Endothelial cell (in vitro differentiated cells): Measurements from ENCODE around the gene PRKAR2A. TPM values are rescaled to one million over a fixed set of nuclear protein-coding genes. Genes with fewer than 3 reads are reported as not detected.
"Not testable (repeated sequence)": the region's sequence is repeated elsewhere in the genome, so short reads cannot be mapped to it uniquely, and the experiment has no call there.

ENCODE experiments used
- DNase-seq: peaks from one replicate; pipeline ENCODE4 v3.0.0; 2021; ENCODE audit warnings: low spot score
- H3K27ac Mint-ChIP-seq: one replicate; pipeline ENCODE4 v1.8.0; 2021; ENCODE audit warnings: mixed read lengths, inconsistent platforms; ENCODE audit not compliant: unreplicated experiment
- H3K27me3 Mint-ChIP-seq: one replicate; pipeline ENCODE4 v1.8.0; 2021; ENCODE audit warnings: mild to moderate bottlenecking, moderate library complexity, mixed read lengths, inconsistent platforms; ENCODE audit not compliant: unreplicated experiment
- H3K36me3 Mint-ChIP-seq: one replicate; pipeline ENCODE4 v1.8.0; 2021; ENCODE audit warnings: mild to moderate bottlenecking, low read depth, mixed read lengths, inconsistent platforms; ENCODE audit not compliant: unreplicated experiment
- H3K4me1 Mint-ChIP-seq: one replicate; pipeline ENCODE4 v1.8.0; 2021; ENCODE audit warnings: mild to moderate bottlenecking, mixed read lengths, inconsistent platforms; ENCODE audit not compliant: unreplicated experiment
- H3K4me3 Mint-ChIP-seq: one replicate; pipeline ENCODE4 v1.8.0; 2021; ENCODE audit warnings: mild to moderate bottlenecking, mixed read lengths, inconsistent platforms; ENCODE audit not compliant: unreplicated experiment
- H3K9me3 Mint-ChIP-seq: one replicate; pipeline ENCODE4 v1.8.0; 2021; ENCODE audit warnings: mixed read lengths, inconsistent platforms; ENCODE audit not compliant: unreplicated experiment
- total RNA-seq: library from RNA; stranded (reverse); fragmentation: NEBNext Ultra II Directional; extraction: Animal tissue kit (Norgen Biotek cat#: 25700); gene quantifications from one replicate; pipeline ENCODE4 v1.2.1, GENCODE V29; 2021; ENCODE audit not compliant: unreplicated experiment
- TF ChIP-seq, protein P1 (sequence below): fragments of 200-600 bp; sonication (generic); IDR thresholded peaks from one replicate; pipeline ENCODE4 v1.5.0; 2021; ENCODE audit warnings: antibody characterized with exemption; ENCODE audit not compliant: unreplicated experiment

Gene PRKAR2A
- total RNA-seq, 1 donor from 2014 or later, result 67.3 TPM

DNA sequence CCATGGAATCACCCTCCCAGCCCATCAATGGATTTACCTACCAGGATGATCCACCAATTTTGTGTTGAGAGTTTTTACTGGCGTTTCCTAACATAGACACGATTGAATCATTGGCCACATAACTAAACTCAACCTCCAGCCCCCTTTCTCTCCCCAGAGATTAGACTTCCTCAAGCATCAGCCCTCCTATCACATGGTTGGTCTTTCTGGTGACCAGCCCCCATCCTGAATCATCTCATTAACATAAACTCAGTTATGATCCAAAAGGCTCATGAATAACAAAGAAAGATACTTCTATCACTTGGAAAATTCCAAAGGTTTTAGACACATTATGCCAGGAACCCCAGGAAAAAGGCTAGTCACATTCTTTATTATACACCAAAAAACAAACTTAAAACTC is 21.2 kb downstream of the PRKAR2A start:
- Mint-ChIP-seq H3K36me3 (no peaks in the 10 kb centered on the region), H3K27me3 (no peaks in the 10 kb centered on the region), H3K27ac (no peak overlapping the region), H3K4me1 (no peaks in the 10 kb centered on the region), H3K9me3 (no peaks in the 10 kb centered on the region), H3K4me3 (no peak overlapping the region)
- TF ChIP-seq, protein P1, sequence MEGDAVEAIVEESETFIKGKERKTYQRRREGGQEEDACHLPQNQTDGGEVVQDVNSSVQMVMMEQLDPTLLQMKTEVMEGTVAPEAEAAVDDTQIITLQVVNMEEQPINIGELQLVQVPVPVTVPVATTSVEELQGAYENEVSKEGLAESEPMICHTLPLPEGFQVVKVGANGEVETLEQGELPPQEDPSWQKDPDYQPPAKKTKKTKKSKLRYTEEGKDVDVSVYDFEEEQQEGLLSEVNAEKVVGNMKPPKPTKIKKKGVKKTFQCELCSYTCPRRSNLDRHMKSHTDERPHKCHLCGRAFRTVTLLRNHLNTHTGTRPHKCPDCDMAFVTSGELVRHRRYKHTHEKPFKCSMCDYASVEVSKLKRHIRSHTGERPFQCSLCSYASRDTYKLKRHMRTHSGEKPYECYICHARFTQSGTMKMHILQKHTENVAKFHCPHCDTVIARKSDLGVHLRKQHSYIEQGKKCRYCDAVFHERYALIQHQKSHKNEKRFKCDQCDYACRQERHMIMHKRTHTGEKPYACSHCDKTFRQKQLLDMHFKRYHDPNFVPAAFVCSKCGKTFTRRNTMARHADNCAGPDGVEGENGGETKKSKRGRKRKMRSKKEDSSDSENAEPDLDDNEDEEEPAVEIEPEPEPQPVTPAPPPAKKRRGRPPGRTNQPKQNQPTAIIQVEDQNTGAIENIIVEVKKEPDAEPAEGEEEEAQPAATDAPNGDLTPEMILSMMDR, result no peak
- DNase-seq, result no peak

DNA sequence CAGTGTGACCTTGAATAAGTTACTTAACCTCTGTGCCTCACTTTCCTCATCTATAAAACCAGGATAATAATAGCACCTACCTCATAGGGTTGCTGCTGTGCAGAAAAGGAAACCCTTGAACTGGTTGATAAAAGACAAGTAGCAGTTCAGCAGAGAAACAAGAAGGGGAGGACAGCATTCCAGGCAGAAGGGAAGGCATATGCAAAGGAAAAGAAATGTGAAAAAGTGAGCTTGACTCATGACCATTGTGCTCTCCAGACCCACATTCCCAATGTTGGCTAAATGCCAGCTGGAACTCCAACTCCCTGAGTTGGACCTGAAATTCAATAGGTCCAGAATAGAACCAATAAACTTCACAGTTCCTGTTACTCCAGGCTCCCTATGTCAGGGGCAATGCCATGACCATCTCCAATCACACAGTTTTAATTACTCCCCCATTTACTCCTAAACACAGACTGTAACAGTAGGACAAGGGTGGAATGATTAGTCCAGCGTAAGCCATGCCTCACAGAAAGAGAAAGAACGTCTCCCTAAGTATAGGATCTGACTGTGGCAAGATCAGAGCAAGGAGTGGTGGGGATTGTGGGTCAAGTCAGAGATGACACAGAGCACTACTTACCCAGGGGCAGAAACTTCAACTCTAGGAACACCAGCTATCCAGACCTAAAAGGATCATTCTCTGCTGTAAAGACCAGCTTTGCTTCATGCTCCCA is 26.9 kb downstream of the PRKAR2A start:
- no peaks in the 10 kb centered on the region for H3K27me3 Mint-ChIP-seq
- TF ChIP-seq, protein P1, result no peak
- peaks cover 5% of the 10 kb centered on the region for H3K4me1 Mint-ChIP-seq
- no peak for DNase-seq
- H3K36me3 Mint-ChIP-seq, result no peaks in the 10 kb centered on the region
- H3K27ac Mint-ChIP-seq, result no peak overlapping the region
- no peaks in the 10 kb centered on the region for H3K9me3 Mint-ChIP-seq
- H3K4me3 Mint-ChIP-seq, result no peak overlapping the region

DNA sequence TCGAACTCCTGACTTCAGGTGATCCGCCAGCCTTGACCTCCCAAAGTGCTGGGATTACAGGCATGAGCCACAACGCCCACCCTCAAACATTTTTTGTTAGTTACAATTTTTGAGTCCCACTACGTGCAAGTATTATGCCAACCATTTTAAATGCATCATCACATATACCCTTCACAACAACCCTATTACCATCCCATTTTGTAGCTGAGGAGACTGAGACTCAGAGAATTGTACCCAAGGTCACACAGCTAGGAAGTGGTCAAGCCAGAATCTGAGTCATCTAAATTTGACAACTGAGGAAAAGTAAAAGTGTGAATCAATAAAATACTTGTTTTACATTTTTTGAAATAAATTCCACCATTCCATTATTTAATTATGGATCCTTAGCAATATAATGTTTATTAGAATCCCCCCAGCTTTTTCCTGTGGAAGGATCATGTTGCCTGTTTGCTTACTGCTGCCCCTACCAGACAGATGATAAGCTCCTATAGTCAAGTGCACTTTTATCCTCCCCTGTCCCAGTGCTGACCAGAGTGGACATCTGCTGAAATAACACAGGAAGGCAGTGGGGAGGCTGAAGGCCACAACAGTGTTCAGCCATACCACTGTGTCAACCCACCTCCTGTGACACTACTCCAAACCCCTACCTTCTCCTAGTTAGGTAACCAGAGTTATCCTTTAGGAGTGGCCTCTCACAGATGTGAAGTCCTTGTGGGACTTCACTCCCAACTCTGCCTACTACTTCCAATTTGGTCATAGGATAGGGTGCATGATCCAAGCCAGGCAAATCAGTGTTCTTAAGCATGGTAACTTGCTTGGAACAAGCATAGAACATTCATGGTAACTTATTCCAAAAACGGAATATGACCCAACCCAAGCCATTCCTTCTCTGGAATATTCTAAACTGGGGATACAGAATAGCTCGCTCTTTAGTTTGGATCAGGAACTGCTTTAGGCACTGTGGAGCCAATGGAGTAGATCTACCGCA is 28.1 kb downstream of the PRKAR2A start:
- Mint-ChIP-seq H3K4me1 (peaks cover 5% of the 10 kb centered on the region), H3K27me3 (no peaks in the 10 kb centered on the region), H3K9me3 (no peaks in the 10 kb centered on the region), H3K4me3 (no peak overlapping the region), H3K27ac (no peak overlapping the region), H3K36me3 (no peaks in the 10 kb centered on the region)
- DNase-seq, result no peak
- TF ChIP-seq, protein P1, result no peak

DNA sequence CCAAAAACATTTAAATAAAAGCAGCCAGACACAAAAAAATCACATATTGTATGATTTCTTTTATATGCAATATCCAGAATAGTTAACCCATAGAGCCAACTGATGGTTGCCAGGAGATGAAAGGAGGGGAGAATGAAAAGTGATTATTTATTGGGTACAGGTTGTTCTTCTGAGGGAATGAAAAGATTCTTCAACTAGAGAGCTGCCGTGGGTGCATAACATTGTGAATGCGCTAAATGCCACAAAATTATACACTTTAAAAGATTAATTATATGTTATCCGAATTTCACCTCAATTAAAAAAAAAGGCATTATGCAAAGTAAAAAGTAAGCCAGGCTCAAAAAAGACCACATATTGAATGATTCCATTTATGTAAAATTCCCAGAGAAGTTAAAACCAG is 36.1 kb downstream of the PRKAR2A start:
- Mint-ChIP-seq H3K4me3 (no peak overlapping the region), H3K36me3 (no peaks in the 10 kb centered on the region), H3K4me1 (no peaks in the 10 kb centered on the region), H3K27ac (no peak overlapping the region), H3K9me3 (no peaks in the 10 kb centered on the region), H3K27me3 (peaks cover 1% of the 10 kb centered on the region)
- TF ChIP-seq, protein P1, result no peak
- DNase-seq, result no peak

DNA sequence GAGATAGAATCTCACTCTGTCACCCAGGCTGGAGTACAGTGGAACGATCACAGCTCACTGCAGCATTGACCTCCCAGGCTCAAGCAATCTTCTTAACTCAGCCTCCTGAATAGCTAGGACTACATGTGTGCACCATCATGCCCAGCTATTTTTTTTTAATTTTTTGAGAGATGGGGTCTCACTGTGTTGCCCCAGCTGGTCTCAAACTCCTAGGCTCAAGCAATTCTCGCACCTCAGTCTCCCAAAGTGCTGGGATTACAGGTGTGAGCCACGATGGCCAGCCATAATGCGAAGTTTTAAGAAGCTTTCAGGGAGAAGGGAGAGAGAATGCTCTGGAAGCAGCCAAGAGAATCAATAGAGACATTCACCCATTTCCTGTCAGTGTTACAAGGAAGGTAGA is 42.7 kb downstream of the PRKAR2A start:
- Mint-ChIP-seq H3K9me3 (no peaks in the 10 kb centered on the region), H3K27me3 (no peaks in the 10 kb centered on the region), H3K27ac (no peak overlapping the region), H3K4me3 (no peak overlapping the region), H3K36me3 (peaks cover 3% of the 10 kb centered on the region), H3K4me1 (peaks cover 6% of the 10 kb centered on the region)
- TF ChIP-seq, protein P1, result no peak
- no peak for DNase-seq

DNA sequence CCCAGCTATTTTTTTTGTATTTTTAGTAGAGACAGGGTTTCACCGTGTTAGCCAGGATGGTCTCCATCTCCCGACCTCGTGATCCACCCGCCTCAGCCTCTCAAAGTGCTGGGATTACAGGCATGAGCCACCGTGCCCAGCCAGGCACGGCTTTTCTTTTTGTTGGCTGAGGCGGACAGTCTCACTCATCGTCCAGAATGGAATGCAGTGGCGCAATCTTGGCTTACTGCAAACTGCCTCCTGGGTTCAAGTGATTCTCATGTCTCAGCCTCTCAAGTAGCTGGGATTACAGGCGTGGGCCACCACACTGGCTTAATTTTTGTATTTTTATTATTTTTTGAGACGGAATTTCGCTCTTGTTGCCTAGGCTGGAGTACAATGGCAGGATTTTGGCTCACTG is 46.8 kb downstream of the PRKAR2A start:
- not testable (repeated sequence) for H3K4me1 Mint-ChIP-seq, H3K27me3 Mint-ChIP-seq, H3K4me3 Mint-ChIP-seq, DNase-seq, H3K9me3 Mint-ChIP-seq, H3K27ac Mint-ChIP-seq, H3K36me3 Mint-ChIP-seq
